Activated CD8-positive, alpha-beta memory T cell treated with anti-CD3 and anti-CD28 coated beads, Interleukin-2, amount 10 ng/mL, durations not matched to agents 7 days and 5 days (primary cell): ENCODE results near the gene COX19. TPM values are rescaled to one million over a fixed set of nuclear protein-coding genes. Genes with fewer than 3 reads are reported as not detected.
A peak's percentile ranks its signal among the peaks of the same experiment; 100 is the strongest.

ENCODE experiments used
- ATAC-seq: fragments of 150-1000 bp; cut with Tn5 transposase; one replicate; pipeline ENCODE4 v1.10.0; 2021; ENCODE audit warnings: moderate library complexity
- CTCF ChIA-PET: fragments of 350-600 bp; sonication (Branson Sonifier 250); formaldehyde crosslinking; loops from one replicate; lab custom pipeline; 2021; ENCODE audit warnings: antibody characterized with exemption; lab: Charles Lee
- DNase-seq: peaks from one replicate; pipeline ENCODE4 v3.0.0-alpha.2; 2020
- H3K27ac Mint-ChIP-seq: one replicate; pipeline ENCODE4 v1.8.0; 2021; ENCODE audit warnings: mild to moderate bottlenecking, mixed read lengths
- H3K27me3 Mint-ChIP-seq: one replicate; pipeline ENCODE4 v1.8.0; 2021; ENCODE audit warnings: mixed read lengths
- H3K36me3 Mint-ChIP-seq: one replicate; pipeline ENCODE4 v1.8.0; 2021; ENCODE audit warnings: mild to moderate bottlenecking, mixed read lengths
- H3K4me1 Mint-ChIP-seq: one replicate; pipeline ENCODE4 v1.8.0; 2021; ENCODE audit warnings: mixed read lengths
- H3K4me3 Mint-ChIP-seq: one replicate; pipeline ENCODE4 v1.8.0; 2021; ENCODE audit warnings: mild to moderate bottlenecking, moderate library complexity, mixed read lengths
- H3K9me3 Mint-ChIP-seq: one replicate; pipeline ENCODE4 v1.8.0; 2022; ENCODE audit warnings: low read depth, mixed read lengths
- total RNA-seq, 2 experiments: library from RNA; stranded (reverse); gene quantifications; one replicate each; pipeline ENCODE4 v1.2.3, GENCODE V29; 2021

The COX19 gene
- total RNA-seq, 2 experiments from 2014 or later = 18.7 to 18.9 TPM

DNA sequence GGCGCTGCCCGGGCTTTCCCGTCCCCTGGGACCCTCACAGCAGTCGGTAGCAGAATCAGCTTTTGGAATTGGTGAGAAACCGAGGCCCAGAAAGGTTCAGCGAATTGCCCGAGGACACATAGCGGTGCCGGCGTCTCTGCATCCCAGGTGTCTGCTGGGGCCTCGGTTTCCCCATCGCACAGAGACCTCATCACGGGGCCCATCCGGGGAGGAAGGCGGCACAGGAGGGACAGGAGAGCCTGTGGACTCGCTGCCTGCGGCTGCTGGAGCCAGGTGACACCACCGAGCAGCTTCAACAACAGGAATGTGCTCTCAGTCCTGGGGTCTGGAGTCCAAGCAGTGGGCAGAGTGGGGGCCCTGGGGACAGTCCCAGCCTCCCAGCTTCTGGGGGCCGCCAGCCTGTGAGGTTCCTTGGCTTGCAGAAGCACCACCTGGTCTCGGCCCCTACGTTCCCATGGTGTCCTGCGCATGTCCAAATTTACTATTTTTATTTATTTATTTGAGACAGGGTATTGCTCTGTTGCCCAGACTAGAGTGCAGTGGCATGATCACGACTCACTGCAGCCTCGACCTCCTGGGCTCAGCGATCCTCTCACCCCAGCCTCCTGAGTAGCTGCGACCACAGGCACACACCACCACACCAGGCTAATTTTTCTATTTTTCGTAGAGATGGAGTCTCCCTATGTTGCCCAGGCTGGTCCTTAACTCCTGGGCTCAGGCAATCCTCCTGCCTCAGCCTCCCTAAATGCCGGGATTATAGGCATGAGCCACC, 539 bp upstream of the COX19 start:
- ATAC-seq = no peak
- H3K27me3 Mint-ChIP-seq = no peaks in the 10 kb centered on the region
- no peak for DNase-seq
- H3K36me3 Mint-ChIP-seq = peaks cover 21% of the 10 kb centered on the region
- peak overlapping the region; percentile 79 for H3K4me3 Mint-ChIP-seq
- peaks cover 21% of the 10 kb centered on the region for H3K4me1 Mint-ChIP-seq
- no peak overlapping the region for H3K27ac Mint-ChIP-seq
- CTCF ChIA-PET = interaction anchor here (0.8 to 5.8 kb wide), 7 partner anchors 9 to 200 kb away, joined by 3 to 37 read pairs (median 4); no protein-coding TSS in a partner anchor
- H3K9me3 Mint-ChIP-seq = no peaks in the 10 kb centered on the region

DNA sequence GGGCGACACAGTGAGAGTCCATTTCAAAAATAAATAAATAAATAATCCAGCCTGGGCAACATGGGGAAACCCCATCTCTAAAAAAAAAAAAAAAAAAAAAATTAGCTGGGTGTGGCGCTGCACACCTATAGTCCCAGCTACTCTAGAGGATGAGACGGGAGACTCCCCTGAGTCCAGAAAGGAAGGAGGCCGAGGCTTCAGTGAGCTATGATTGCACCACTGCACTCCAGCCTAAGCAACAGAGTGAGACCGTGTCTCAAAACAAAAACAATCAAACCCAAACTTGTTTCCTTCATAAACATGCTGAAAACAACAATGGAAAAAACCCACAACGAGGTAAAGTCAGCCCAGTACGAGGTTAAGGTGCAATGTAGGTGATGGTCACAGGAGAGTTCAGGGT, 1.2 kb downstream of the COX19 start:
- H3K4me3 Mint-ChIP-seq = peak overlapping the region; percentile 79
- peaks cover 21% of the 10 kb centered on the region for H3K4me1 Mint-ChIP-seq
- H3K27me3 Mint-ChIP-seq = no peaks in the 10 kb centered on the region
- H3K9me3 Mint-ChIP-seq = no peaks in the 10 kb centered on the region
- CTCF ChIA-PET = interaction anchor here (0.6 to 5.8 kb wide), 10 partner anchors 8 to 333 kb away, joined by 3 to 37 read pairs (median 4); no protein-coding TSS in a partner anchor
- H3K36me3 Mint-ChIP-seq = peaks cover 24% of the 10 kb centered on the region
- ATAC-seq (no peak), DNase-seq (no peak)
- peak overlapping the region; percentile 70 for H3K27ac Mint-ChIP-seq

DNA sequence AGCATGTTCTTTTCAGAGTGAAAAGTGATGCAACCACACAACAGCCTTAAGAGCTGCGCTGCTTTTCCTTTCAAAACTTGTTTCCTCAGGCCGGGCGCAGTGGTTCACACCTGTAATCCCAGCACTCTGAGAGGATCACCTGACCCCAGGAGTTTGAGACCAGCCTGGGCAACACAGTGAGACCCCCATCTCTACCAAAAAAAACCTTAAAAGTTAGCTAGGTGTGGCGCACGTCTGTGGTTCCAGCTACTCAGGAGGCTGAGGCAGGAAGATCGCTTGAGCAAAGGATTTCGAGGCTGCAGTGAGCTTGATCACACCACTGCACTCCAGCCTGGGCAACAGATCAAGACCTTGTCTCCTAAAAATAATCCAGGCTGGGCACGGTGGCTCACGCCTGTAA, 2.0 kb downstream of the COX19 start:
- Mint-ChIP-seq H3K4me3 (peak overlapping the region; percentile 48), H3K27ac (no peak overlapping the region), H3K9me3 (no peaks in the 10 kb centered on the region), H3K36me3 (peaks cover 27% of the 10 kb centered on the region), H3K27me3 (no peaks in the 10 kb centered on the region), H3K4me1 (peaks cover 21% of the 10 kb centered on the region)
- CTCF ChIA-PET = interaction anchor here (1.0 to 5.8 kb wide), 6 partner anchors 18 to 167 kb away, joined by 3 to 37 read pairs (median 3); no protein-coding TSS in a partner anchor
- ATAC-seq (no peak), DNase-seq (no peak)

DNA sequence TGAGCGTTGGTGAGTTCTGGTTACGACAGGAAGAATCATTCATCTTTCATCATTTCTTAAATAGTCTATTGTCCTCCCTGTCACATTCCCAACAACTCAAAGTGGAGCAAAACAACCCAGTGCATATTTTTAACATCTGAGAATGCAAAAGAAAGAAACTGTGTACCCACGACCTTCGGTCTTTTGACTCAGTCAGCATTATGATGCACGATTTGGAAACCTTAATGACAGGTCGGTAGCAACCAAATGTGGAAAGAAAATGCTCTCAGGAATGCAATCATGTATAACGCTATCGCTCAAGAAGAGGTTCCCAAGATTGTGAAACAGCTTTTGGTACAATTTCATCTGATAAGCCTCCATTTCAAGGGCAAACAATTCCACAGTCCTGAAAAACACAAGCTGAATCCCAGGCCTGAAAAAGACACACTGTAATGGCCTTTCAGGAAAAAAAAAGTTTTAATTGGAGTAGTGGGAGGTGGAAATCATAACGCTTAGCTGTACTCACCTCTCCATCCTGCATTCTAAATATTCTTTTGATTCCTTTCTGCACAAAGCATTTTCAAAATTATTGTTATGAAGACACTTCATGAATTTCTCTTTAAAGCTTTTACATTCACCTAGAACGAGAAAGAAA, 2.6 kb downstream of the COX19 start:
- Mint-ChIP-seq H3K36me3 (peaks cover 29% of the 10 kb centered on the region), H3K9me3 (no peaks in the 10 kb centered on the region), H3K27me3 (no peaks in the 10 kb centered on the region), H3K4me3 (peak overlapping the region; percentile 48), H3K4me1 (peaks cover 21% of the 10 kb centered on the region), H3K27ac (no peak overlapping the region)
- DNase-seq (no peak), ATAC-seq (no peak)
- CTCF ChIA-PET = interaction anchor here (1.2 to 5.8 kb wide), 4 partner anchors 9 to 93 kb away, joined by 3 to 37 read pairs (median 3); no protein-coding TSS in a partner anchor

DNA sequence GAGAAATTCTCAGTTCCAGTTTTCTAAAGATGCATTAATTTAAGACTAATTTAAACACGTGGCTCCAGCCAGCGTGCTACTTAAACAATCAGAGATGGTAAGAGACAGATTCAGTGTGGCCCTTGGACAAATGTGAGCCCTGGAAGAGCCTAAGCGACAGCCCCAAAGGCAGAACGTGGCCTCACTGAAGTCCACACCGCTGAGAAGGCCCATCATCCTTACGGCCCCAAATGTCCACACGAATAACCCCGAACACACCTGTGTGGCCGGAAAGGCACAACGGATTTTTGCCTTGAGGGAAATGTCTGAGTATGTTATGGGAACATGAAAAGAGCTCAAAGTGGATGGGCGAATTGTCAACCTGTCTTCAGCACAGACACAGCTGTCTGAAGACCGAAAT, 3.2 kb downstream of the COX19 start:
- H3K36me3 Mint-ChIP-seq = peaks cover 34% of the 10 kb centered on the region
- no peak for ATAC-seq
- peaks cover 21% of the 10 kb centered on the region for H3K4me1 Mint-ChIP-seq
- H3K27me3 Mint-ChIP-seq = no peaks in the 10 kb centered on the region
- no peak for DNase-seq
- no peaks in the 10 kb centered on the region for H3K9me3 Mint-ChIP-seq
- no peak overlapping the region for H3K4me3 Mint-ChIP-seq
- CTCF ChIA-PET = interaction anchor here (1.2 to 5.8 kb wide), 2 partner anchors 10 to 21 kb away, joined by 3 to 37 read pairs; no protein-coding TSS in a partner anchor
- H3K27ac Mint-ChIP-seq = no peak overlapping the region

DNA sequence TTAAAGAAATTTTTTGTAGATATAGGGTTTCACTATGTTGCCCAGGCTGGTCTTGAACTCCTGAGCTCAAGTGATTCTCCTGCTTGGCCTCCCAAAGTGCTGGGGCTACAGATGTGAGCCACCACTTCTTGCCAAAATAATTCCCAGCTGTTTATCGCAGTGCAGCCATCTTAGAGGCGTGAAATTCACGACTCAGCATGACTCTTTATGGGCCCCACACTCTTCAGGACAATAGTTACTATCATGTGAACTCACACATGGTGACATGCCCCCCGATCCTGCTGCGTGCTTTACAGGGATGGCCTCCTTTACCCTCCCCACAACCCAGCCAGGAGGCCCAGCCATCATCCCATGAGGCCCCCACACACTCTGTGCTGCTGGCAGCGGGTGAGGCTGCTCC, 4.6 kb downstream of the COX19 start:
- Mint-ChIP-seq H3K36me3 (peaks cover 37% of the 10 kb centered on the region), H3K4me3 (no peak overlapping the region), H3K4me1 (peaks cover 24% of the 10 kb centered on the region), H3K27me3 (no peaks in the 10 kb centered on the region), H3K27ac (no peak overlapping the region), H3K9me3 (no peaks in the 10 kb centered on the region)
- CTCF ChIA-PET = no interaction called here
- no peak for ATAC-seq
- no peak for DNase-seq

DNA sequence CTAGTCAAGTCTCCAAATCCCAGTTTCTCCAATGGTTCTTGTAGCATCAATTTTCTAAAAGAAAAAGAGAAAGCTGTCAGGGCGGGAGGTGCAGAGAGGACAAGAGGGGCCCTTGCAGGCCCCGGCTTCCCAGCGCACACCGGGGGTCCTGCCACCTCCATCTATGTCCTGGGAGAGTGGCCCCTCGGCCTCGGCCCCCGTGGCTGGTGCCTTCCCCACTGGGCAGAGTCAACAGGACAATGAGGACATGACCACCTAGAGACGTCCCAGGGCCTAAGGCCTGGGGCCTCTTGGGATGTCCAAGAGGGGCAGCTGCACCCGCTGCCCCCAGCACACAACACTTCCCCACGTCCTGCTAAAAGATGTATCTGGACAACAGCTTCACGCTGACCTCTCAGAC, 5.9 kb downstream of the COX19 start:
- CTCF ChIA-PET = interaction anchor here (0.9 kb wide), 1 partner anchor 25 kb away, joined by 3 read pairs; no protein-coding TSS in a partner anchor
- H3K4me3 Mint-ChIP-seq = no peak overlapping the region
- H3K9me3 Mint-ChIP-seq = no peaks in the 10 kb centered on the region
- H3K27me3 Mint-ChIP-seq = no peaks in the 10 kb centered on the region
- H3K36me3 Mint-ChIP-seq = peaks cover 37% of the 10 kb centered on the region
- DNase-seq (no peak), ATAC-seq (no peak)
- no peak overlapping the region for H3K27ac Mint-ChIP-seq
- peaks cover 34% of the 10 kb centered on the region for H3K4me1 Mint-ChIP-seq

DNA sequence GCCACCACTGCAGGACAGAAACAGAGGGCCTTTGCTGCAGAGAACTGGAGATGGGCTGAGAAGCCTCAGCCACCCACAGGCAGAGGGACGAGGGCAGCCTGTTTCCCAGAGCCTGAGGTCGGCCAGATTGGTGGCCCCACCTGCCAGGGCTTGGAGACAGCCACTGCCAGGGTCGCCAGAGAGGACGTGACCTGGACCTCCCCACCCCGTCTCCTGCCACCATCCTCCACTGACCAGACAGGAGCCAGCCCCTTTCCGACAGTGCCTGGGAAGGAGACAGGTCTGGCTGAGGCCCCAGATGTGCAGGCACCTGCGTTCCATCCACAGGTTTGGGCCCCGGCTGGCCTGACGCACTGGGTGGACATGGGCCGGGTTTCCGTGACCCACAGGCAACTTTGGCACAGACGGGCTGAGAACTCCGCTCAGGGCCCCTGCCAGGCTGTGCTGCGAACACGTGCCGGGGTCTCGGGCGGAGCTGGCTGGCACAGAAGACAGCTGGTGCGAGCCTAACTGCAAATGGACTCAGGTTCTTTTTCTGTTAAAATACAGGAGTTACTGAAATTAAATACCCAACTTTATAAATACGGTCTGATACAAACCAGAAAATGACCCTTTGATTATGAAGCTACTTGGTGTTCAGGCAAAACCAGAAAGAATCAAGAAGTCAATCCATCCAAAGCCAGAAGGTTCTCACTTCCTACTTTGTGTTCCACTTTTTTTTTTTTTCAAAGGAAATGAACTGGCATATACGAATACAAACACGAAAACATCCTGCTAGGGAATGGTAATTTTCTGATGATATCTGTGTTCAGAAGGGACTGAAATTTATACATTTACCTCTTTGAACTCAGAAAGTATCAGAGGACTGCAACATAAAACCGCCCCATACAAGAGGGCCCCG, 6.9 kb downstream of the COX19 start:
- DNase-seq (no peak), ATAC-seq (no peak)
- CTCF ChIA-PET = interaction anchor here (0.8 to 1.7 kb wide), 3 partner anchors 25 to 60 kb away, joined by 3 to 5 read pairs (median 3); no protein-coding TSS in a partner anchor
- Mint-ChIP-seq H3K4me3 (no peak overlapping the region), H3K4me1 (peaks cover 39% of the 10 kb centered on the region), H3K27ac (no peak overlapping the region), H3K36me3 (peaks cover 37% of the 10 kb centered on the region), H3K27me3 (peaks cover 2% of the 10 kb centered on the region), H3K9me3 (no peaks in the 10 kb centered on the region)

DNA sequence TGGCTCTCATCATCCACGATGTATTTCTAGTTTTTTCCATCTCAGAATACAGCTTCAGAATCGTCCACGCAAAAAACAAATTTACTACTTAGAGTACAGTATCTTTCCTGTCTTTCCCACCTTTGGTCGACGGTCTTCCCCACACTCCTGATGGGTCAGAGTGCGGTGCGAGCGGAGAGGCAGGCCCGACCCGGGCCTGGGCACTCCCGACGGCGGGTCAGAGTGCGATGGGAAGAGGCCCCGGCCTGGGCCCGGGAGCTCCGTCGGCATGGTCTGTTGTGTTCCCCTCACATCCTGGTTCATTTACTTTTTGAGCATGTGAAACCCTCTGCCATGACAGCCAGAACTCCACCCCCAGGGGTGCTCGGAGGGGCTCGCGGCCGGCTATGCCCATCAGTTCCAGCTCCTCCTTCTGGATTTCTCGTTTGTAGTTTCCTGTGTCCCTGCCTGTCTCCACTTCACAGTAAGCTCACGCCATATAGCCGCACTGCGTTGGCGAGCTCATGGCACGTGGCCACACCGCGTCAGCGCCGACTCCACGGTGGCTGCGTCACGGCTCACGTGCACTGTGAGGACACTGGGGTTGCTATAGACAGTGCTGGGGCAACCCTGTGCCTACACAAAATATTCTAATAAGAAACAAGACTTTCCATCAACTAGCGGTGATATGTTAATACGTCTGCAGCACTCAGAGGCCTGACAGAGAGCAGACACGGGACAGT, 7.8 kb downstream of the COX19 start:
- Mint-ChIP-seq H3K36me3 (peaks cover 28% of the 10 kb centered on the region), H3K27me3 (peaks cover 3% of the 10 kb centered on the region), H3K27ac (no peak overlapping the region), H3K4me1 (peaks cover 31% of the 10 kb centered on the region), H3K4me3 (no peak overlapping the region), H3K9me3 (no peaks in the 10 kb centered on the region)
- ATAC-seq = no peak
- no peak for DNase-seq
- CTCF ChIA-PET = interaction anchor here (0.8 to 1.7 kb wide), 2 partner anchors 26 to 59 kb away, joined by 3 to 5 read pairs; no protein-coding TSS in a partner anchor

DNA sequence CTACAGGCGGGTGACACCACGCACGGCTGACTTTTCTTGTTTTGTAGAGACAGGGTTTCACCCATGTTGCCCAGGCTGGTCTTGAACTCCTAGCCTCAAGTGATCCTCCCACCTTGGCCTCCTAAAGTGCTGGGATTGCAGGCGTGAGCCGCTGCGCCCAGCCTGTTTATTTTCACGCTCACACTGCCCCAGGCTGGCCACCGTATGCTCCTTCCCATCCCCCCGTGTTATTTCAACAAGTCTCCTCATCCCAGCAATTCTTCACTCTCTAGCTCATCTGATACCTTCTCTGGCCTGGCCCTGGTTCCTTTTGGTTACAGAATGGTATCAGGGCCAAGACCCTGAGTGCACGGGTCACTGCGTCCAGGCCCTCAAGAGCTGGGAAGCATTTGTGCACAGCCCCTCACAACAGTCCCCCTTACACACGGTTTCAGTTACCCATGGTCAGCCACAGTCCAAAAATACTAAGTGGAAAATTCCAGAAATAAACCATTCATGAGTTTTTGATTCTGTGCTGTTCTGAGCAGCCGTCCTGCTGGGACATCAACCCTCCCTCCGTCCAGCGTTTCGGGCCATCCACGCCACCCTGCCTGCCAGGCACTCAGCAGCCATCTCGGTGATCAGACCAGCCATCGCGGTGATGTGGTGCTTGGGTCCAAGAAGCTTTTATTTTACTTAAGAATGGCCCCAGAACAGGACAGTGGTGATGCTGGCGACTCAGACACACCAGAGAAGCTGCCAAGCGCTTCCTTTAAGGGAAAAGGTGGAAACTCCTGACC, 8.9 kb downstream of the COX19 start:
- no peak overlapping the region for H3K4me3 Mint-ChIP-seq

DNA sequence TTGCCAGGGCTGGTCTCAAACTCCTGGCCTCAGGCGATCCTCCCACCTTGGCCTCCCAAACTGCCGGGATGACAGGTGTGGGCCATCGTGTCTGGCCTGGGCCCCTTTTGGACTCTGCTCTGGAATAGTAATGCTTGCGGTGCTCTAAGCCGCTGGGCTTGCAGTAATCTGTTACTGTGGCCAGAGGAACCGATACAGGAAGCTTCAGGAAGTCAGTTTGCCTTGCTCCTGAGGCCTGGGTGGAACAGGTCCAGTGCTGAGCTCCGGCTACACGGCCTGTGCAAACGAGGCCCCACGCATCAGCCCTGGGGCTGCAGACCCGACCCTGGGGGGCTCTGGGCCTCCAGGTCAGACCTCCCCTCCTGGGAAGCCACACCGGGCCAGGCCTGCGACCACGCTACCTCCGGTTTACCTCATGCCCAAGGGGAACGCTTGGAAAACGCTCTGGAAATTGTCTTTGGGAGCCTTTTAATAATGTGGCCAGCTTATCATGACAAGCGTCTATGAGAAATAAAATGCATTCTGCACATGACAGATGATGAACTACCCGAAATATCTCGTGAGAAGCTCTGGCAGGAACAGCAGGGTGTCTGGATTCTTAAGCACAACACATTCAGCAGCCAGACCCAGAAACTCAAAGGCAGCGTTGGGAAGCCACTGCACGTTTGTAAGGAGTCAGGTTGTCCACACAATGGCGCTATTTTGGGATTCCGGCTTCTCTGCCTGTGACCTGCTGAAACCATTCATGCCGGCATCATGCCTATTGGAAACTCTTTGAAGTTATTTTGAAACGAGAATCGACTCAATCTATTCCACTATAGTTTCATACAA, 10.7 kb downstream of the COX19 start:
- Mint-ChIP-seq H3K27ac (no peak overlapping the region), H3K4me1 (peaks cover 22% of the 10 kb centered on the region), H3K9me3 (no peaks in the 10 kb centered on the region), H3K4me3 (no peak overlapping the region), H3K36me3 (peaks cover 14% of the 10 kb centered on the region), H3K27me3 (peaks cover 3% of the 10 kb centered on the region)
- no peak for ATAC-seq
- no peak for DNase-seq
- CTCF ChIA-PET = no interaction called here

More for the DNA sequence above, 8.9 kb downstream of the COX19 start:
- no peak for DNase-seq
- CTCF ChIA-PET = interaction anchor here (1.1 to 1.7 kb wide), 2 partner anchors 8 to 27 kb away, joined by 4 to 5 read pairs; partner anchors contain the start of gene COX19
- peaks cover 22% of the 10 kb centered on the region for H3K36me3 Mint-ChIP-seq
- no peak for ATAC-seq
- no peak overlapping the region for H3K27ac Mint-ChIP-seq
- peaks cover 3% of the 10 kb centered on the region for H3K27me3 Mint-ChIP-seq
- H3K4me1 Mint-ChIP-seq = peaks cover 25% of the 10 kb centered on the region
- no peaks in the 10 kb centered on the region for H3K9me3 Mint-ChIP-seq
